HG03159 (cell line): ENCODE measurements around the gene CANT1.
"Not testable (repeated sequence)": the region's sequence is repeated elsewhere in the genome, so short reads cannot be mapped to it uniquely, and the experiment has no call there.

Experiments used
- ATAC-seq: cut with Tn5 transposase; IDR thresholded peaks from one replicate; pipeline ENCODE4 v1.9.1; 2021; ENCODE audit warnings: mild to moderate bottlenecking, moderate library complexity; ENCODE audit not compliant: unreplicated experiment

The CANT1 gene

GRCh38 chr17:78962984-78963348, 46.6 kb downstream of the CANT1 start:
- ATAC-seq = not testable (repeated sequence)

- no peak for ATAC-seq
Measured at GRCh38 chr17:78962345-78962983, 47.1 kb downstream of the CANT1 start.

GRCh38 chr17:78961571-78961970, 48.0 kb downstream of the CANT1 start:
- no peak for ATAC-seq

GRCh38 chr17:78960928-78961327, 48.6 kb downstream of the CANT1 start:
- no peak for ATAC-seq

GRCh38 chr17:78959803-78960202, 49.8 kb downstream of the CANT1 start:
- ATAC-seq = no peak

- no peak for ATAC-seq
Measured at GRCh38 chr17:78958641-78959127, 50.9 kb downstream of the CANT1 start.

- no peak for ATAC-seq
Measured at GRCh38 chr17:78957128-78957527, 52.4 kb downstream of the CANT1 start.

- ATAC-seq = no peak
Measured at GRCh38 chr17:78956254-78956653, 53.3 kb downstream of the CANT1 start.

- no peak for ATAC-seq
Measured at GRCh38 chr17:78954684-78955083, 54.9 kb downstream of the CANT1 start.

- no peak for ATAC-seq
Measured at GRCh38 chr17:78953356-78954350, 55.9 kb downstream of the CANT1 start.

- no peak for ATAC-seq
Measured at GRCh38 chr17:78952706-78953105, 56.9 kb downstream of the CANT1 start.

GRCh38 chr17:78951967-78952551, 57.5 kb downstream of the CANT1 start:
- no peak for ATAC-seq

GRCh38 chr17:78950870-78951269, 58.7 kb downstream of the CANT1 start:
- ATAC-seq = no peak

- ATAC-seq = no peak
Measured at GRCh38 chr17:78947235-78948149, 62.1 kb downstream of the CANT1 start.

GRCh38 chr17:78946631-78947030, 62.9 kb downstream of the CANT1 start:
- no peak for ATAC-seq

- ATAC-seq = no peak
Measured at GRCh38 chr17:78946131-78946530, 63.4 kb downstream of the CANT1 start.

GRCh38 chr17:78945455-78945854, 64.1 kb downstream of the CANT1 start:
- ATAC-seq = not testable (repeated sequence)

GRCh38 chr17:78944956-78945355, 64.6 kb downstream of the CANT1 start:
- no peak for ATAC-seq

GRCh38 chr17:78944026-78944425, 65.5 kb downstream of the CANT1 start:
- no peak for ATAC-seq
